ENCODE data around the gene SLC4A11. TPM values are rescaled to one million over a fixed set of nuclear protein-coding genes. Genes with fewer than 3 reads are reported as not detected.
A peak's percentile ranks its signal among the peaks of the same experiment; 100 is the strongest.

SLC4A11 gene
- total RNA-seq (2014; rRNA removed; shearing (Covaris generic)), result 65.8 and 71.0 TPM in 2 replicates
- 78.0 and 78.5 TPM in 2 replicates for polyA plus RNA-seq (2014; cell fraction: nucleus; rRNA removed)

GRCh38 chr20:3239026-3239866 lies at the start of gene SLC4A11:
SLC4A11 (minus strand) TSS chr20:3239190; CDS start chr20:3239137, 53 bp downstream.
- peak; percentile 85 for DNase-seq (ENCODE audit: extremely low read depth, low read depth)

- DNase-seq (ENCODE audit: extremely low read depth, low read depth), result no peak
Measured at GRCh38 chr20:3283222-3283820, 44.3 kb upstream of the SLC4A11 start.

GRCh38 chr20:3282271-3283221 lies 43.6 kb upstream of the SLC4A11 start:
- no peak for DNase-seq (ENCODE audit: extremely low read depth, low read depth)

GRCh38 chr20:3281437-3281836 lies 42.4 kb upstream of the SLC4A11 start:
- DNase-seq (ENCODE audit: extremely low read depth, low read depth), result no peak

GRCh38 chr20:3279761-3280160 lies 40.8 kb upstream of the SLC4A11 start:
- DNase-seq (ENCODE audit: extremely low read depth, low read depth), result no peak

GRCh38 chr20:3277686-3278465 lies 38.9 kb upstream of the SLC4A11 start:
- no peak for DNase-seq (ENCODE audit: extremely low read depth, low read depth)

GRCh38 chr20:3276680-3277015 lies 37.7 kb upstream of the SLC4A11 start:
- DNase-seq (ENCODE audit: extremely low read depth, low read depth), result peak; percentile 30

GRCh38 chr20:3275966-3276679 lies 37.1 kb upstream of the SLC4A11 start:
- no peak for DNase-seq (ENCODE audit: extremely low read depth, low read depth)

- no peak for DNase-seq (ENCODE audit: extremely low read depth, low read depth)
Measured at GRCh38 chr20:3275064-3275935, 36.3 kb upstream of the SLC4A11 start.

GRCh38 chr20:3273371-3273770 lies 34.4 kb upstream of the SLC4A11 start:
- DNase-seq (ENCODE audit: extremely low read depth, low read depth), result no peak

GRCh38 chr20:3270051-3270450 lies 31.1 kb upstream of the SLC4A11 start:
- DNase-seq (ENCODE audit: extremely low read depth, low read depth), result no peak

- DNase-seq (ENCODE audit: extremely low read depth, low read depth), result no peak
Measured at GRCh38 chr20:3262566-3262965, 23.6 kb upstream of the SLC4A11 start.

GRCh38 chr20:3258429-3258828 lies 19.4 kb upstream of the SLC4A11 start:
- DNase-seq (ENCODE audit: extremely low read depth, low read depth), result no peak

- DNase-seq (ENCODE audit: extremely low read depth, low read depth), result no peak
Measured at GRCh38 chr20:3255728-3256127, 16.7 kb upstream of the SLC4A11 start.

GRCh38 chr20:3251806-3252205 lies 12.8 kb upstream of the SLC4A11 start:
- no peak for DNase-seq (ENCODE audit: extremely low read depth, low read depth)

GRCh38 chr20:3250091-3250504 lies 11.1 kb upstream of the SLC4A11 start:
- DNase-seq (ENCODE audit: extremely low read depth, low read depth), result peak; percentile 48

- DNase-seq (ENCODE audit: extremely low read depth, low read depth), result no peak
Measured at GRCh38 chr20:3248993-3249347, 10.0 kb upstream of the SLC4A11 start.

GRCh38 chr20:3248167-3248992 lies 9.4 kb upstream of the SLC4A11 start:
- DNase-seq (ENCODE audit: extremely low read depth, low read depth), result no peak
